Natural killer cell (primary cell): Measurements from ENCODE around the gene CYFIP2. TPM values are rescaled to one million over a fixed set of nuclear protein-coding genes. Genes with fewer than 3 reads are reported as not detected.

Experiments used
- ATAC-seq, 3 donors: fragments of 150-1000 bp in 2 of 3; fragments of 200-7000 bp in 1 of 3; cut with Tn5 transposase; 1 replicate in 1 of 3; 2 replicates in 2 of 3; pipeline ENCODE4 v1.10.0; 2021; ENCODE audit warnings: mild to moderate bottlenecking in 2 of 3, moderate library complexity in 2 of 3
- DNase-seq, 2 donors: peaks; one replicate each; pipeline versions ENCODE4 v3.0.0 to v3.0.0-alpha.2; 2013 to 2021; ENCODE audit warnings: mixed read lengths in 1 of 2
- H3K27ac ChIP-seq: one replicate; pipeline ENCODE4 v1.5.1; 2013; ENCODE audit warnings: mild to moderate bottlenecking, low read length
- H3K27me3 ChIP-seq: one replicate; pipeline ENCODE4 v1.6.1; 2013; ENCODE audit warnings: low read length; ENCODE audit not compliant: control insufficient read depth, insufficient read depth
- H3K36me3 ChIP-seq: one replicate; pipeline ENCODE4 v1.6.1; 2013; ENCODE audit warnings: low read length; ENCODE audit not compliant: control insufficient read depth, insufficient read depth
- H3K4me1 ChIP-seq: one replicate; pipeline ENCODE4 v1.6.1; 2013; ENCODE audit warnings: low read length; ENCODE audit not compliant: control insufficient read depth, insufficient read depth
- H3K4me3 ChIP-seq: one replicate; pipeline ENCODE4 v1.5.1; 2013; ENCODE audit warnings: low read length
- H3K9me3 ChIP-seq: one replicate; pipeline ENCODE4 v1.6.1; 2013; ENCODE audit warnings: low read length; ENCODE audit not compliant: control insufficient read depth, insufficient read depth
- H3K27ac Mint-ChIP-seq, 2 donors: one replicate each; pipeline ENCODE4 v1.8.0; 2022; ENCODE audit warnings: mild to moderate bottlenecking in 2 of 2, mixed read lengths in 2 of 2, moderate library complexity in 1 of 2
- H3K27me3 Mint-ChIP-seq, 2 donors: one replicate each; pipeline ENCODE4 v1.8.0; 2022; ENCODE audit warnings: low read depth in 2 of 2, mixed read lengths in 2 of 2
- H3K36me3 Mint-ChIP-seq: one replicate; pipeline ENCODE4 v1.8.0; 2022; ENCODE audit warnings: mixed read lengths
- H3K4me1 Mint-ChIP-seq, 2 donors: one replicate each; pipeline ENCODE4 v1.8.0; 2022; ENCODE audit warnings: mixed read lengths in 2 of 2
- H3K4me3 Mint-ChIP-seq: one replicate; pipeline ENCODE4 v1.8.0; 2022; ENCODE audit warnings: mild to moderate bottlenecking, moderate library complexity, mixed read lengths
- H3K9me3 Mint-ChIP-seq, 2 donors: one replicate each; pipeline ENCODE4 v1.8.0; 2022; ENCODE audit warnings: mixed read lengths in 2 of 2
- CTCF ChIP-seq: fragments of 200-600 bp; IDR thresholded peaks from one replicate; pipeline ENCODE4 v1.8.0; 2022; ENCODE audit warnings: antibody characterized with exemption
- WGBS: methylation state at CpG from one replicate; pipeline ENCODE4 v1.1.7; 2013; ENCODE audit warnings: missing lambda C conversion rate; ENCODE audit not compliant: insufficient coverage; 5-methylcytosine and 5-hydroxymethylcytosine counted together
- intact Hi-C: fragments of 100-400 bp; cut with micrococcal nuclease; formaldehyde crosslinking; loops from one replicate; pipeline ENCODE4 v1.14.2; 2022
- total RNA-seq, 4 donors: library from RNA; stranded (reverse); fragments of 120-200 nt in 1 of 4; gene quantifications; one replicate each; pipeline versions ENCODE4 v1.2.3 to v1.2.4, GENCODE V29; 2013 to 2022

Gene CYFIP2
- total RNA-seq, 3 donors from 2014 or later (not counting 1 experiment from before 2014, with no cell fraction given) = 464 to 542 (median 532) TPM

- Histone ChIP-seq H3K27me3 (no peaks in the 10 kb centered on the region), H3K27ac (no peak overlapping the region), H3K4me3 (no peak overlapping the region), H3K36me3 (peaks cover 18% of the 10 kb centered on the region), H3K9me3 (no peaks in the 10 kb centered on the region), H3K4me1 (peaks cover 22% of the 10 kb centered on the region)
- no peaks in the 10 kb centered on the region for H3K27me3 Mint-ChIP-seq
- DNase-seq (no peak), ATAC-seq (no peak)
- intact Hi-C loops = no loop called here
- peaks cover 9% of the 10 kb centered on the region for H3K36me3 Mint-ChIP-seq
- no peak for TF ChIP-seq CTCF
- no peak overlapping the region for H3K4me3 Mint-ChIP-seq
- peaks cover 50 to 51% of the 10 kb centered on the region in 2 donors for H3K4me1 Mint-ChIP-seq
- 92% methylated on average over 4 of the region's 4 CpGs for WGBS
- H3K27ac Mint-ChIP-seq = no peak overlapping the region
- no peaks in the 10 kb centered on the region for H3K9me3 Mint-ChIP-seq
Measured at GRCh38 chr5:157259699-157260098, 6.2 kb upstream of the CYFIP2 start.

GRCh38 chr5:157263496-157264090 is 2.3 kb upstream of the CYFIP2 start:
- intact Hi-C loops = no loop called here
- WGBS = 75% methylated on average over 6 of the region's 7 CpGs
- H3K27ac Mint-ChIP-seq = peak overlapping the region in 1 of 2 donors; percentile 48

GRCh38 chr5:157266286-157267007 is 524 bp downstream of the CYFIP2 start:
- peaks cover 70 to 77% of the 10 kb centered on the region in 2 donors for H3K4me1 Mint-ChIP-seq
- no peaks in the 10 kb centered on the region for H3K36me3 Mint-ChIP-seq
- Histone ChIP-seq H3K36me3 (peaks cover 5% of the 10 kb centered on the region), H3K27ac (peak overlapping the region; percentile 86), H3K27me3 (no peaks in the 10 kb centered on the region), H3K9me3 (no peaks in the 10 kb centered on the region), H3K4me1 (peaks cover 63% of the 10 kb centered on the region), H3K4me3 (peak overlapping the region; percentile 55)
- WGBS = under 1% methylated on average over 61 of the region's 62 CpGs
- TF ChIP-seq CTCF = no peak
- ATAC-seq (peak; percentile 37 to 53 (median 37)), DNase-seq (peak; percentile 54 to 63)
- H3K27ac Mint-ChIP-seq = peak overlapping the region; percentile 93 to 99
- H3K9me3 Mint-ChIP-seq = no peaks in the 10 kb centered on the region
- intact Hi-C loops = no loop called here
- no peaks in the 10 kb centered on the region for H3K27me3 Mint-ChIP-seq
- H3K4me3 Mint-ChIP-seq = peak overlapping the region; percentile 81

More at GRCh38 chr5:157263496-157264090, 2.3 kb upstream of the CYFIP2 start:
- ATAC-seq (no peak), DNase-seq (no peak)
- H3K4me3 Mint-ChIP-seq = peak overlapping the region; percentile 9
- no peak overlapping the region for H3K4me3 ChIP-seq
- peaks cover 48 to 50% of the 10 kb centered on the region in 2 donors for H3K4me1 Mint-ChIP-seq
- no peaks in the 10 kb centered on the region for H3K9me3 Mint-ChIP-seq
- H3K9me3 ChIP-seq = no peaks in the 10 kb centered on the region
- no peaks in the 10 kb centered on the region for H3K36me3 Mint-ChIP-seq
- no peaks in the 10 kb centered on the region for H3K27me3 ChIP-seq
- no peak for TF ChIP-seq CTCF
- H3K27ac ChIP-seq = peak overlapping the region; percentile 25
- H3K4me1 ChIP-seq = peaks cover 36% of the 10 kb centered on the region
- no peaks in the 10 kb centered on the region for H3K27me3 Mint-ChIP-seq
- peaks cover 2% of the 10 kb centered on the region for H3K36me3 ChIP-seq
